SU-DHL-6 (cell line): ENCODE data around the gene ETV3L.

Source experiments
- H2AFZ ChIP-seq: fragments of 200-600 bp; sonication (generic); 2 replicates; pipeline ENCODE4 v1.6.1; 2014; ENCODE audit warnings: low read depth, mild to moderate bottlenecking, moderate library complexity, mixed read lengths, antibody characterized with exemption, low read length; ENCODE audit not compliant: severe bottlenecking
- H3F3A ChIP-seq: fragments of 200-600 bp; shearing (Covaris generic); 2 replicates; pipeline ENCODE4 v1.6.0; 2016; ENCODE audit warnings: antibody characterized with exemption, mild to moderate bottlenecking; ENCODE audit not compliant: insufficient read depth
- H3K27ac ChIP-seq: fragments of 200-600 bp; sonication (generic); 2 replicates; pipeline ENCODE4 v1.5.1; 2016; ENCODE audit warnings: low read depth, mild to moderate bottlenecking, low read length, moderate library complexity, mixed read lengths
- H3K27me3 ChIP-seq: fragments of 200-600 bp; sonication (generic), shearing (Covaris generic); 2 replicates; pipeline ENCODE4 v1.6.0; 2014; ENCODE audit warnings: mild to moderate bottlenecking, low read length
- H3K36me3 ChIP-seq: fragments of 200-600 bp; sonication (generic); 2 replicates; pipeline ENCODE4 v1.6.1; 2014; ENCODE audit warnings: mild to moderate bottlenecking, low read length, mixed read lengths
- H3K4me2 ChIP-seq: fragments of 300-600, 200-600 bp; shearing (Covaris generic), sonication (generic); 2 replicates; pipeline ENCODE4 v1.6.0; 2014; ENCODE audit warnings: low read length, low read depth, mild to moderate bottlenecking; ENCODE audit not compliant: poor library complexity, severe bottlenecking
- H3K4me3 ChIP-seq: fragments of 200-600 bp; sonication (generic); 2 replicates; pipeline ENCODE4 v1.5.1; 2014; ENCODE audit warnings: antibody characterized with exemption, low read length, mild to moderate bottlenecking, mixed read lengths; ENCODE audit not compliant: insufficient read depth, poor library complexity, severe bottlenecking
- H3K79me2 ChIP-seq: fragments of 200-600 bp; sonication (generic); 2 replicates; pipeline ENCODE4 v1.6.1; 2014; ENCODE audit warnings: mild to moderate bottlenecking, low read length, moderate library complexity; ENCODE audit not compliant: insufficient read depth
- H3K9ac ChIP-seq: fragments of 200-600 bp; sonication (generic); 2 replicates; pipeline ENCODE4 v1.7.0; 2014; ENCODE audit warnings: mild to moderate bottlenecking, low read length
- H3K9me2 ChIP-seq: fragments of 200-600 bp; sonication (generic); replicated peaks from 2 replicates; pipeline ENCODE4 v1.6.1; 2014; ENCODE audit warnings: low read length; ENCODE audit not compliant: insufficient read depth
- H3K9me3 ChIP-seq: fragments of 200-600 bp; sonication (generic); 2 replicates; pipeline ENCODE4 v1.6.1; 2014; ENCODE audit warnings: low read length, mixed read lengths; ENCODE audit not compliant: insufficient read depth
- H4K20me1 ChIP-seq: fragments of 200-600 bp; sonication (generic); 2 replicates; pipeline ENCODE4 v1.6.1; 2014; ENCODE audit warnings: low read depth, mild to moderate bottlenecking, antibody characterized with exemption, low read length, moderate library complexity, mixed read lengths
- EZH2phosphoT487 ChIP-seq: fragments of 200-600 bp; sonication (generic), shearing (Covaris generic); conservative IDR thresholded peaks from 2 replicates; pipeline ENCODE4 v1.6.1; 2018; ENCODE audit warnings: mild to moderate bottlenecking, antibody characterized with exemption, low read length, moderate library complexity, mixed read lengths
- TF ChIP-seq, protein P1 (sequence below): fragments of 200-600 bp; sonication (generic); IDR thresholded peaks from one replicate; pipeline ENCODE4 v1.5.1; 2017; ENCODE audit warnings: antibody characterized with exemption, mild to moderate bottlenecking, low read length, moderate library complexity; ENCODE audit not compliant: insufficient read depth, poor library complexity, severe bottlenecking

The ETV3L gene

DNA sequence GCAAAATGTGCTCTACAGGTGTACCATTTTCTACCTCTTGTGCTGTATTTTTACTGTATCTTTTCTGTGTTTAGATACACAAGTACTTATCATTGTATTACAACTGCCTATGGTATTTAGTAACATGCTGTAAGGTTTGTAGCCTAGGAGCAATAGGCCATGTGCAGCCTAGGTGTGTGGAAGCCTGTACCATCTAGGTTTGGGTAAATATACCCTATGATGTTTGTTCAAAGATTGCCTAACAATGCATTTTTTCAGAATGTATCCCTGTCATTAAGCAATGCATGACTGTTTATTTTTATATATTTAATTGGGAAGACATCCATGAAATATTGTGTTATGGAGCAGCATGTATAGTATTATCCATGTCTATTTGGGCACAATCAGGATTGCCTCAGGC, 11.0 kb downstream of the ETV3L start:
- TF ChIP-seq, protein P1, sequence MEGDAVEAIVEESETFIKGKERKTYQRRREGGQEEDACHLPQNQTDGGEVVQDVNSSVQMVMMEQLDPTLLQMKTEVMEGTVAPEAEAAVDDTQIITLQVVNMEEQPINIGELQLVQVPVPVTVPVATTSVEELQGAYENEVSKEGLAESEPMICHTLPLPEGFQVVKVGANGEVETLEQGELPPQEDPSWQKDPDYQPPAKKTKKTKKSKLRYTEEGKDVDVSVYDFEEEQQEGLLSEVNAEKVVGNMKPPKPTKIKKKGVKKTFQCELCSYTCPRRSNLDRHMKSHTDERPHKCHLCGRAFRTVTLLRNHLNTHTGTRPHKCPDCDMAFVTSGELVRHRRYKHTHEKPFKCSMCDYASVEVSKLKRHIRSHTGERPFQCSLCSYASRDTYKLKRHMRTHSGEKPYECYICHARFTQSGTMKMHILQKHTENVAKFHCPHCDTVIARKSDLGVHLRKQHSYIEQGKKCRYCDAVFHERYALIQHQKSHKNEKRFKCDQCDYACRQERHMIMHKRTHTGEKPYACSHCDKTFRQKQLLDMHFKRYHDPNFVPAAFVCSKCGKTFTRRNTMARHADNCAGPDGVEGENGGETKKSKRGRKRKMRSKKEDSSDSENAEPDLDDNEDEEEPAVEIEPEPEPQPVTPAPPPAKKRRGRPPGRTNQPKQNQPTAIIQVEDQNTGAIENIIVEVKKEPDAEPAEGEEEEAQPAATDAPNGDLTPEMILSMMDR: no peak
- no peak overlapping the region for H3K27ac ChIP-seq
- H3K79me2 ChIP-seq: no peaks in the 10 kb centered on the region

DNA sequence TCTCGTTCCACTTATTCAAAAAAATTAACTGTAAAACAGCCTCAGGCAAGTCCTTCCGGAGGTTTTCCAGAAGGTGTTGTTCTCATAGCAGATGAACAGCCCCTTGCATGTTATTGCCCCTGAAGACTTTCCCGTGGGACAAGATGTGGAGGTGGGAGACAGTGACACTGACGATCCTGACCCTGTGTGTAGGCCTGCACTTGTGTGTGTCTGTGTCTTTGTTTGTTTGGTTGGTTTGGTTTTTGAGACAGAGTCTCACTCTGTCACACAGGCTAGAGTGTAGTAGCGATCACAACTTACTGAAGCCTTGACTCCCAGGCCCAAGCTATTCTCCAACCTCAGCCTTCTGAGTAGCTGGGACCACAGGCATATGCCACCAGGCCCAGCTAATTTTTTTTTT, 12.6 kb downstream of the ETV3L start:
- Histone ChIP-seq H3K4me2 (no peak overlapping the region), H3K27ac (no peak overlapping the region), H3K79me2 (no peaks in the 10 kb centered on the region), H3K9me2 (no peaks in the 10 kb centered on the region), H3F3A (no peaks in the 10 kb centered on the region), H2AFZ (no peak overlapping the region), H3K4me3 (no peak overlapping the region), H3K36me3 (no peaks in the 10 kb centered on the region), H3K9me3 (no peaks in the 10 kb centered on the region), H4K20me1 (no peaks in the 10 kb centered on the region), H3K9ac (no peak overlapping the region), H3K27me3 (no peaks in the 10 kb centered on the region)
- TF ChIP-seq EZH2phosphoT487: no peak
- TF ChIP-seq, protein P1: no peak

More for the DNA sequence above, 11.0 kb downstream of the ETV3L start:
- Histone ChIP-seq H3K4me3 (no peak overlapping the region), H3K4me2 (no peak overlapping the region), H3F3A (no peaks in the 10 kb centered on the region), H2AFZ (no peak overlapping the region), H4K20me1 (no peaks in the 10 kb centered on the region), H3K36me3 (no peaks in the 10 kb centered on the region), H3K27me3 (no peaks in the 10 kb centered on the region), H3K9me2 (no peaks in the 10 kb centered on the region), H3K9me3 (no peaks in the 10 kb centered on the region), H3K9ac (no peak overlapping the region)

DNA sequence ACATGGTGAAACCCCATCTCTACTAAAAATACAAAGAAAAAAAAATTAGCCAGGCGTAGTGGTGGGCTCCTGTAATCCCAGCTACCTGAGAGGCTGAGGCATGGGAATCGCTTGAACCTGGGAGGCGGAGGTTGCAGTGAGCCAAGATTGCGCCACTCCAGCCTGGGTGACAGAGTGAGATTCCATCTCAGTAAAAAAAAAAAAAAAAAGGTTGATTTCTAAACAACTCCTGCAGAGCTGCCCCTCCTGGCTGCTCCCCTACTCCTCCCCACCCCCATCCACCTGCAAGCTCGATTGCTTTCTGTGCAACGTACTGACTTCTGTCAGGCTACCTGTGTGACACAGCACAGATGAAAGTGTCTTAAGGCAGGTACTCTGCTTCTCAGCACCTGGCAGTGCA, 13.3 kb downstream of the ETV3L start:
- no peaks in the 10 kb centered on the region for H3K36me3 ChIP-seq
- H3K79me2 ChIP-seq: no peaks in the 10 kb centered on the region
- H3F3A ChIP-seq: no peaks in the 10 kb centered on the region
- H3K4me3 ChIP-seq: no peak overlapping the region
- H3K9me2 ChIP-seq: no peaks in the 10 kb centered on the region
- no peak for TF ChIP-seq EZH2phosphoT487
- TF ChIP-seq, protein P1: no peak
- H3K4me2 ChIP-seq: no peak overlapping the region
- H3K9ac ChIP-seq: no peak overlapping the region
- H3K9me3 ChIP-seq: no peaks in the 10 kb centered on the region
- H4K20me1 ChIP-seq: no peaks in the 10 kb centered on the region
- no peaks in the 10 kb centered on the region for H3K27me3 ChIP-seq
- H2AFZ ChIP-seq: no peak overlapping the region
- no peak overlapping the region for H3K27ac ChIP-seq

DNA sequence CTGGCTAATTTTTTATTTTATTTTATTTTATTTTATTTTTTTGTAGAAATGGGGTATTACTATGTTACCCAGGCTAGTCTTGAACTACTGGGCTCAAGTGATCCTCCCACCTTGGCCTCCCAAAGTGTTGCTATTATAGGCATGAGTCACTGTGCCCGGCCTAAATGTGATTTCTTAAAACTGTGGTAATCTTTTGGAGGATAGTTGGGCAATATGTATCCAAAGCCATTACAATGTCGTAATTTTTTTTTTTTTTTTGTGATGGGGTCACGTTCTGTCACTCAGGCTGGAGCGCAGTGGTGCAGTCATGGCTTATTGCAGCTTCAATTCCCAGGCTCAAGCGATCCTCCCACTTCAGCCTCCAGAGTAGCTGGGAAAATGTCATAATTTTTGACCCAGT, 14.2 kb downstream of the ETV3L start:
- Histone ChIP-seq H3K36me3 (no peaks in the 10 kb centered on the region), H3K79me2 (no peaks in the 10 kb centered on the region), H3K9me3 (no peaks in the 10 kb centered on the region), H3K9me2 (no peaks in the 10 kb centered on the region), H2AFZ (no peak overlapping the region), H3K27ac (no peak overlapping the region), H3K9ac (no peak overlapping the region), H3K27me3 (no peaks in the 10 kb centered on the region), H3K4me2 (no peak overlapping the region), H3F3A (no peaks in the 10 kb centered on the region), H4K20me1 (no peaks in the 10 kb centered on the region), H3K4me3 (no peak overlapping the region)
- TF ChIP-seq, protein P1: no peak
- no peak for TF ChIP-seq EZH2phosphoT487
